ENCODE measurements around the gene CMIP. TPM values are rescaled to one million over a fixed set of nuclear protein-coding genes. Genes with fewer than 3 reads are reported as not detected.

CMIP gene
- total and polyA plus RNA-seq, 10 of the 15 experiments (the other 5 are each of a cell fraction or from before 2014, with no cell fraction given) = 1.2 to 43.2 (median 4.4) TPM

- Histone ChIP-seq H2AFZ (ENCODE audit: control insufficient read depth, low read depth, low read length) (no peak overlapping the region), H3K9ac (ENCODE audit: control insufficient read depth, insufficient read depth, low read length) (no peak overlapping the region), H3K4me2 (ENCODE audit: control insufficient read depth, insufficient read depth) (peak overlapping the region; percentile 38; the same call in 1 of the 2 replicates), H3K27ac (ENCODE audit: control insufficient read depth, insufficient read depth) (no peak overlapping the region), H3K27me3 (replicated peaks in 1 of 2; ENCODE audit: control insufficient read depth in 2 of 2, insufficient read depth in 2 of 2, low read length in 1 of 2) (no peaks in the 10 kb centered on the region), H3K36me3 (ENCODE audit: control insufficient read depth in 2 of 2, insufficient read depth in 2 of 2, low read length in 1 of 2) (no peaks in the 10 kb centered on the region; a peak in 4 of 4 replicates), H3K4me3 (peak overlapping the region; percentile 1; the same call in 1 of the 2 replicates), H3K4me1 (ENCODE audit: control insufficient read depth, insufficient read depth, low read length) (peaks cover 20% of the 10 kb centered on the region), H4K20me1 (ENCODE audit: control insufficient read depth, insufficient read depth) (no peaks in the 10 kb centered on the region), H3K9me3 (replicated peaks; ENCODE audit: control insufficient read depth, insufficient read depth, low read length) (peaks cover 5% of the 10 kb centered on the region; the same call in 1 of the 3 replicates), H3K79me2 (ENCODE audit: control insufficient read depth, insufficient read depth, low read length) (peaks cover 94% of the 10 kb centered on the region)
- in situ Hi-C loops (cut with MboI) = no loop called here
- DNase-seq (ENCODE audit: low read depth, low spot score) (no peak), FAIRE-seq (no peak), ATAC-seq (no peak)
- CTCF ChIA-PET = interaction anchor here (1.2 to 1.3 kb wide), 2 partner anchors 29 to 155 kb away, joined by 3 read pairs; no protein-coding TSS in a partner anchor
- WGBS (ENCODE audit: insufficient coverage, insufficient replicate concordance, low lambda C conversion rate, missing lambda C conversion rate) = 97% methylated on average over 7 of the region's 7 CpGs
- SMC1A ChIA-PET (ENCODE audit: uncharacterized antibody, unreplicated experiment) = interaction anchor here (1.1 to 2.9 kb wide), 9 partner anchors 11 to 265 kb away, joined by 3 to 18 read pairs (median 3); no protein-coding TSS in a partner anchor
- TF ChIP-seq STAT3 (IDR thresholded peaks at IDR 0.05; ENCODE audit: low read depth, low read length) (no peak), GATAD2B (conservative IDR thresholded peaks at IDR 0.05; ENCODE audit: low read depth) (no peak), SKIL (IDR thresholded peaks at IDR 0.05; ENCODE audit: low read depth, poor library complexity, severe bottlenecking) (no peak)
- RAD21 ChIA-PET (ENCODE audit: unreplicated experiment) = interaction anchor here (0.8 to 3.1 kb wide), 4 partner anchors 21 to 175 kb away, joined by 3 to 19 read pairs (median 6); no protein-coding TSS in a partner anchor
- POLR2A ChIA-PET = interaction anchor here (1.0 kb wide), 1 partner anchor 31 kb away, joined by 3 read pairs; no protein-coding TSS in a partner anchor
- BruUV-seq (replicated peaks) = no TSS peak
- intact Hi-C loops (cut with micrococcal nuclease; ENCODE audit: unreplicated experiment) = loop anchor here (5.0 kb wide), 1 partner anchor 72 kb away; no protein-coding TSS in a partner anchor
Measured at GRCh38 chr16:81449899-81450608, 5.4 kb downstream of the CMIP start.

Measured in GM12878 (cell line).